Measurements from ENCODE around the gene L3HYPDH. TPM values are rescaled to one million over a fixed set of nuclear protein-coding genes. Genes with fewer than 3 reads are reported as not detected.

Gene L3HYPDH
- total RNA-seq, 1 donor from 2014 or later, result 103 TPM

- no peaks in the 10 kb centered on the region for H3K9me3 ChIP-seq
- no peak for DNase-seq (ENCODE audit: extremely low spot score in 2 of 2)
- H3K4me1 ChIP-seq, result no peaks in the 10 kb centered on the region
- no peak overlapping the region for H3K27ac ChIP-seq
- intact Hi-C loops (cut with DNase I), result no loop called here
- peaks cover 0 to 17% of the 10 kb centered on the region in 2 donors for H3K36me3 ChIP-seq
- no peak overlapping the region for H3K4me3 ChIP-seq
- H3K27me3 ChIP-seq, result no peaks in the 10 kb centered on the region
- TF ChIP-seq POLR2AphosphoS5 (IDR thresholded peaks at IDR 0.05; ENCODE audit: insufficient read depth in 1 of 2, low read depth in 1 of 2) (no peak), CTCF (IDR thresholded peaks at IDR 0.05) (peak in 1 of 3 experiments; percentile 24), POLR2A (IDR thresholded peaks at IDR 0.05) (no peak)
Measured at GRCh38 chr14:59507063-59507751, 23.0 kb upstream of the L3HYPDH start.

DNA sequence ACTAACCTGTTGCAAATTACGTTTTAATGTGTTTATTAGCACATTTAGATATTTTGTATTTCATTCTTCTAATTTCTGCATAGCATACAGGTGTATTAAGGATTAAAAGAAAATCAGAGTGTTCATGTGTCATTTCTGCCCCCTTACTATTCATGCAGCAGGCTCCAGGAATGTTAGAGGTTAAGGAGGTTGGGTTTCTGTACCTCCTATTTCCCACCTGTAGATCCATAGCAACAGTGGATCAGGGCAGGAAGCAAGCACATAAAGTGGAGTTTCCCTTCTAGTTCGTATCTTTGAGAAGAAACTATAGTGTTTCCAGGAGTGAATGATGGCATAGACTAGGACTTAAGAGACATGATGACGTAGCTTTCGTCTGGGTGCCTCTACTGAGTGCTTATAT lies 19.0 kb upstream of the L3HYPDH start:
- peaks cover 0 to 17% of the 10 kb centered on the region in 2 donors for H3K36me3 ChIP-seq
- H3K4me3 ChIP-seq, result no peak overlapping the region
- H3K27ac ChIP-seq, result no peak overlapping the region
- TF ChIP-seq CTCF (IDR thresholded peaks at IDR 0.05) (no peak), POLR2A (IDR thresholded peaks at IDR 0.05) (no peak), POLR2AphosphoS5 (IDR thresholded peaks at IDR 0.05; ENCODE audit: insufficient read depth in 1 of 2, low read depth in 1 of 2) (no peak)
- no peaks in the 10 kb centered on the region for H3K27me3 ChIP-seq
- no peaks in the 10 kb centered on the region for H3K9me3 ChIP-seq
- no peak for DNase-seq (ENCODE audit: extremely low spot score in 2 of 2)
- intact Hi-C loops (cut with DNase I), result no loop called here
- H3K4me1 ChIP-seq, result peaks cover 10% of the 10 kb centered on the region

GRCh38 chr14:59500732-59501131 lies 16.5 kb upstream of the L3HYPDH start:
- no peak overlapping the region for H3K4me3 ChIP-seq
- no peaks in the 10 kb centered on the region for H3K27me3 ChIP-seq
- H3K4me1 ChIP-seq, result peaks cover 10% of the 10 kb centered on the region
- TF ChIP-seq POLR2A (IDR thresholded peaks at IDR 0.05) (no peak), POLR2AphosphoS5 (IDR thresholded peaks at IDR 0.05; ENCODE audit: insufficient read depth in 1 of 2, low read depth in 1 of 2) (no peak), CTCF (IDR thresholded peaks at IDR 0.05) (no peak)
- no peak for DNase-seq (ENCODE audit: extremely low spot score in 2 of 2)
- no peak overlapping the region for H3K27ac ChIP-seq
- peaks cover 0 to 19% of the 10 kb centered on the region in 2 donors for H3K36me3 ChIP-seq
- no peaks in the 10 kb centered on the region for H3K9me3 ChIP-seq
- intact Hi-C loops (cut with DNase I), result no loop called here

DNA sequence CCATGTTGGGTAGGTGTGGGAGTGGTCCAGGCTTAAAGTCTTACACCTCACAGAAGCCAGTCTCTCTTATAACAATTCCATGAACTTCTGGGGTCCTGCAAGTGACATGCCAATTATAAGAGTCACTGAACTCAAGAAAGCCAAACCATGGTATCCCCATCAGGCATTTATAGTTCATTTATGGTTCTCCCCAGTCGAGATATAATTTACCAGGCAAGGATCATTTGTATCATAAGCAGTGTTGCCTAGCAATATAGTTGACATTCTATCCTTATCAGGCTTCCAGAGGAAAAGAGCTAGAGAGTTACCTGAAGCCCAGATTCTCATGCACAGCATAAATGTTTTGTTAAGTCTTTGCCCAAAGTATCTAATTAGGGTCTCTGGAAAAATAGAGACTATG lies 8.2 kb upstream of the L3HYPDH start:
- peaks cover 0 to 51% of the 10 kb centered on the region in 2 donors for H3K36me3 ChIP-seq
- DNase-seq (ENCODE audit: extremely low spot score in 2 of 2), result no peak
- intact Hi-C loops (cut with DNase I), result no loop called here
- TF ChIP-seq POLR2AphosphoS5 (IDR thresholded peaks at IDR 0.05; ENCODE audit: insufficient read depth in 1 of 2, low read depth in 1 of 2) (no peak), POLR2A (IDR thresholded peaks at IDR 0.05) (no peak), CTCF (IDR thresholded peaks at IDR 0.05) (no peak)
- no peak overlapping the region for H3K4me3 ChIP-seq
- no peak overlapping the region for H3K27ac ChIP-seq
- H3K9me3 ChIP-seq, result no peaks in the 10 kb centered on the region
- H3K4me1 ChIP-seq, result no peaks in the 10 kb centered on the region
- H3K27me3 ChIP-seq, result no peaks in the 10 kb centered on the region

- TF ChIP-seq CTCF (IDR thresholded peaks at IDR 0.05), result no peak
- TF ChIP-seq POLR2AphosphoS5 (IDR thresholded peaks at IDR 0.05; ENCODE audit: insufficient read depth in 1 of 2, low read depth in 1 of 2), result no peak
- no peak for TF ChIP-seq POLR2A (IDR thresholded peaks at IDR 0.05)
- DNase-seq (ENCODE audit: extremely low spot score in 2 of 2), result no peak
- Histone ChIP-seq H3K36me3 (peaks cover 0 to 49% of the 10 kb centered on the region in 2 donors), H3K27me3 (no peaks in the 10 kb centered on the region), H3K4me1 (peaks cover 14% of the 10 kb centered on the region), H3K9me3 (no peaks in the 10 kb centered on the region), H3K4me3 (no peak overlapping the region), H3K27ac (no peak overlapping the region)
- intact Hi-C loops (cut with DNase I), result no loop called here
Measured at GRCh38 chr14:59490756-59491155, 6.5 kb upstream of the L3HYPDH start.

Data from vagina (tissue), 2 donors.